ENCODE data around the gene ZRANB2.

GRCh38 chr1:71038942-71039341, 41.9 kb downstream of the ZRANB2 start:
- TF ChIP-seq CTCF (IDR thresholded peaks at IDR 0.05; ENCODE audit: poor library complexity, severe bottlenecking) (no peak), TAF1 (IDR thresholded peaks at IDR 0.05; ENCODE audit: low read depth) (no peak), EP300 (conservative IDR thresholded peaks at IDR 0.05; ENCODE audit: poor library complexity, severe bottlenecking) (no peak), EZH2 (IDR thresholded peaks at IDR 0.05; ENCODE audit: borderline replicate concordance, insufficient read depth, low read length, poor library complexity, severe bottlenecking) (no peak), RAD21 (conservative IDR thresholded peaks at IDR 0.05) (no peak)

Data from neural cell (in vitro differentiated cells).